H1 (cell line): Measurements from ENCODE around the gene RNF157. TPM values are rescaled to one million over a fixed set of nuclear protein-coding genes. Genes with fewer than 3 reads are reported as not detected.
A peak's percentile ranks its signal among the peaks of the same experiment; 100 is the strongest.

Source experiments
- CTCF ChIA-PET: fragments of 300-600 bp; sonication (Branson Sonifier 250); formaldehyde crosslinking; loops from one replicate; lab custom pipeline; 2021; ENCODE audit not compliant: partially characterized antibody; lab: Charles Lee
- POLR2A ChIA-PET: fragments of 300-600 bp; sonication (Branson Sonifier 250); formaldehyde crosslinking; loops from one replicate; lab custom pipeline; 2021; ENCODE audit warnings: inconsistent platforms; ENCODE audit not compliant: partially characterized antibody; lab: Charles Lee
- DNase-seq, 2 experiments: peaks; one replicate each; pipeline versions ENCODE4 v3.0.0 to v3.0.0-alpha.2; 2010 to 2022; ENCODE audit warnings: low spot score in 2 of 2, low read depth in 1 of 2, mixed read lengths in 1 of 2
- FAIRE-seq: peaks from 2 replicates; lab custom pipeline; 2011; peaks lifted over from hg19 to GRCh38; lab: Jason Lieb, UNC
- H2AFZ ChIP-seq: 2 replicates; pipeline ENCODE4 v1.8.1; 2012; ENCODE audit warnings: low read length, inconsistent platforms
- H2AK5ac ChIP-seq: 2 replicates; pipeline ENCODE4 v1.6.1; 2013; ENCODE audit warnings: low read depth, low read length
- H2BK120ac ChIP-seq: replicated peaks from 2 replicates; pipeline ENCODE3; 2013; ENCODE audit warnings: low read depth, low read length, inconsistent platforms
- H2BK12ac ChIP-seq: 2 replicates; pipeline ENCODE4 v1.6.1; 2013; ENCODE audit warnings: low read depth, low read length
- H2BK15ac ChIP-seq: 2 replicates; pipeline ENCODE4 v1.6.1; 2013; ENCODE audit warnings: low read length
- H2BK20ac ChIP-seq: 2 replicates; pipeline ENCODE4 v1.6.1; 2013; ENCODE audit warnings: low read length
- H2BK5ac ChIP-seq: 2 replicates; pipeline ENCODE4 v1.6.1; 2013; ENCODE audit warnings: low read depth, low read length
- H3K14ac ChIP-seq: 2 replicates; pipeline ENCODE4 v1.6.1; 2013; ENCODE audit warnings: inconsistent platforms; ENCODE audit not compliant: insufficient read length
- H3K18ac ChIP-seq: 2 replicates; pipeline ENCODE4 v1.6.1; 2013; ENCODE audit warnings: low read length; ENCODE audit errors: extremely low read depth
- H3K23ac ChIP-seq: 2 replicates; pipeline ENCODE4 v1.6.1; 2013; ENCODE audit warnings: inconsistent platforms; ENCODE audit not compliant: insufficient read length
- H3K23me2 ChIP-seq: 2 replicates; pipeline ENCODE4 v1.6.1; 2013; ENCODE audit warnings: low read depth, low read length
- H3K27ac ChIP-seq: 2 replicates; pipeline ENCODE4 v1.6.1; 2011; ENCODE audit warnings: low read depth, low read length, inconsistent platforms
- H3K27me3 ChIP-seq, 4 experiments: replicated peaks in 1 of 4; 1 replicate in 1 of 4; 2 replicates in 3 of 4; pipeline versions ENCODE4 v1.6.1 to v1.8.1; 2011 to 2013; ENCODE audit warnings: low read length in 3 of 4, mild to moderate bottlenecking in 3 of 4, inconsistent platforms in 2 of 4, mixed read lengths in 2 of 4, moderate library complexity in 1 of 4; ENCODE audit not compliant: control insufficient read depth in 3 of 4, insufficient read depth in 3 of 4; ENCODE audit errors: extremely low read depth in 1 of 4
- H3K36me3 ChIP-seq, 4 experiments: 2 replicates each; pipeline versions ENCODE4 v1.6.1 to v1.8.1; 2011 to 2013; ENCODE audit warnings: mild to moderate bottlenecking in 4 of 4, low read length in 3 of 4, moderate library complexity in 2 of 4, control low read depth in 1 of 4, inconsistent platforms in 1 of 4; ENCODE audit not compliant: insufficient read depth in 4 of 4, control insufficient read depth in 2 of 4
- H3K4ac ChIP-seq: replicated peaks from 2 replicates; pipeline ENCODE3; 2013; ENCODE audit warnings: low read length, low read depth, mixed read lengths, inconsistent platforms; ENCODE audit not compliant: insufficient read length
- H3K4me1 ChIP-seq, 4 experiments: replicated peaks in 1 of 4; 1 replicate in 1 of 4; 2 replicates in 3 of 4; pipeline versions ENCODE4 v1.6.1 to v1.8.1; 2011 to 2013; ENCODE audit warnings: low read length in 3 of 4, inconsistent platforms in 2 of 4, mixed read lengths in 1 of 4; ENCODE audit not compliant: insufficient read depth in 4 of 4, control insufficient read depth in 3 of 4
- H3K4me2 ChIP-seq, 2 experiments: 2 replicates each; pipeline versions ENCODE4 v1.6.1 to v1.8.1; 2011 to 2013; ENCODE audit warnings: low read depth in 2 of 2, low read length in 2 of 2, control low read depth in 1 of 2, inconsistent platforms in 1 of 2, mild to moderate bottlenecking in 1 of 2; ENCODE audit not compliant: insufficient read depth in 1 of 2
- H3K4me3 ChIP-seq, 4 experiments: fragments of 200-600, 300-600 bp in 1 of 4; sonication (generic), shearing (Covaris generic), sonication (Bioruptor Twin) in 1 of 4; 2 replicates each; pipeline versions ENCODE4 v1.5.1 to v1.8.1; 2011 to 2016; ENCODE audit warnings: low read length in 4 of 4, low read depth in 3 of 4, control low read depth in 2 of 4, inconsistent platforms in 2 of 4, mild to moderate bottlenecking in 2 of 4, mixed read lengths in 1 of 4, moderate library complexity in 1 of 4; ENCODE audit not compliant: insufficient read depth in 2 of 4; ENCODE audit errors: extremely low read depth in 1 of 4
- H3K56ac ChIP-seq: replicated peaks from 2 replicates; pipeline ENCODE3; 2013; ENCODE audit warnings: low read depth, mild to moderate bottlenecking, mixed read lengths, low read length, inconsistent platforms; ENCODE audit not compliant: insufficient read length
- H3K79me1 ChIP-seq: 2 replicates; pipeline ENCODE4 v1.6.1; 2013; ENCODE audit warnings: low read depth, low read length, control low read depth
- H3K79me2 ChIP-seq, 2 experiments: 2 replicates each; pipeline versions ENCODE4 v1.6.1 to v1.8.1; 2012 to 2013; ENCODE audit warnings: low read length in 2 of 2, mild to moderate bottlenecking in 2 of 2, inconsistent platforms in 1 of 2; ENCODE audit not compliant: insufficient read depth in 2 of 2, control insufficient read depth in 1 of 2
- H3K9ac ChIP-seq, 4 experiments: replicated peaks in 1 of 4; 1 replicate in 1 of 4; 2 replicates in 3 of 4; pipeline versions ENCODE4 v1.6.1 to v1.8.1; 2011 to 2013; ENCODE audit warnings: low read depth in 3 of 4, low read length in 3 of 4, control low read depth in 2 of 4, mild to moderate bottlenecking in 2 of 4, moderate library complexity in 2 of 4, inconsistent platforms in 1 of 4; ENCODE audit errors: extremely low read depth in 1 of 4
- H3K9me3 ChIP-seq, 2 experiments: 2 replicates each; pipeline versions ENCODE4 v1.6.1 to v1.8.1; 2012 to 2013; ENCODE audit warnings: mild to moderate bottlenecking in 2 of 2, moderate library complexity in 2 of 2, control low read depth in 1 of 2, inconsistent platforms in 1 of 2, low read depth in 1 of 2, low read length in 1 of 2, mixed read lengths in 1 of 2; ENCODE audit not compliant: insufficient read depth in 2 of 2
- H4K20me1 ChIP-seq, 2 experiments: replicated peaks in 1 of 2; 2 replicates each; pipeline versions ENCODE3 to v1.8.1; 2011 to 2013; ENCODE audit warnings: inconsistent platforms in 2 of 2, low read length in 2 of 2, mild to moderate bottlenecking in 1 of 2; ENCODE audit not compliant: insufficient read depth in 2 of 2, control insufficient read depth in 1 of 2
- H4K5ac ChIP-seq: 2 replicates; pipeline ENCODE4 v1.6.1; 2013; ENCODE audit warnings: low read length, low read depth, mixed read lengths, inconsistent platforms; ENCODE audit not compliant: insufficient read length
- H4K8ac ChIP-seq: 2 replicates; pipeline ENCODE4 v1.8.0; 2013; ENCODE audit warnings: mild to moderate bottlenecking, moderate library complexity, low read length, inconsistent platforms; ENCODE audit not compliant: insufficient read depth; ENCODE audit errors: extremely low read depth
- H4K91ac ChIP-seq: replicated peaks from 2 replicates; pipeline ENCODE3; 2013; ENCODE audit warnings: low read length, mixed read lengths, inconsistent platforms; ENCODE audit not compliant: insufficient read length
- CBX5 ChIP-seq: fragments of 300-800, 300-1000 bp; sonication (generic); IDR thresholded peaks from 2 replicates; pipeline ENCODE4 v1.7.1; 2016; ENCODE audit warnings: antibody characterized with exemption, low read length, low read depth
- CEBPB ChIP-seq: IDR thresholded peaks from 2 replicates; pipeline ENCODE4 v1.6.1; 2012; ENCODE audit warnings: low read depth, low read length
- GTF2F1 ChIP-seq: IDR thresholded peaks from 2 replicates; pipeline ENCODE4 v1.6.1; 2012; ENCODE audit warnings: low read depth, low read length, improper control_type of control experiment, borderline replicate concordance
- HDAC2 ChIP-seq, 2 experiments: fragments of 300-600 bp in 1 of 2; sonication (generic) in 1 of 2; IDR thresholded peaks; 2 replicates each; pipeline ENCODE4 v1.6.1; 2011 to 2012; ENCODE audit warnings: low read depth in 2 of 2, low read length in 2 of 2, mild to moderate bottlenecking in 2 of 2, moderate library complexity in 2 of 2, borderline replicate concordance in 1 of 2, inconsistent platforms in 1 of 2
- JUN ChIP-seq: IDR thresholded peaks from 2 replicates; pipeline ENCODE4 v1.6.1; 2011; ENCODE audit warnings: low read depth, mild to moderate bottlenecking, improper control_type of control experiment, low read length
- KDM5A ChIP-seq: fragments of 200-600 bp; IDR thresholded peaks from 2 replicates; pipeline ENCODE4 v1.7.1; 2012; ENCODE audit warnings: mild to moderate bottlenecking, low read length, inconsistent platforms, mixed read lengths
- RAD21 ChIP-seq, 2 experiments: IDR thresholded peaks in 1 of 2; conservative IDR thresholded peaks in 1 of 2; 2 replicates each; pipeline ENCODE4 v1.6.1; 2011; ENCODE audit warnings: low read depth in 2 of 2, low read length in 2 of 2, improper control_type of control experiment in 1 of 2, inconsistent platforms in 1 of 2, mild to moderate bottlenecking in 1 of 2, moderate library complexity in 1 of 2
- YY1 ChIP-seq: IDR thresholded peaks from 2 replicates; pipeline ENCODE4 v1.6.1; 2011; ENCODE audit warnings: low read depth, mild to moderate bottlenecking, low read length
- ZNF274 ChIP-seq: IDR thresholded peaks from 2 replicates; pipeline ENCODE4 v1.7.0; 2012; ENCODE audit warnings: low read length, borderline replicate concordance; ENCODE audit errors: extremely low read depth
- WGBS, 2 experiments: shearing (Covaris generic) in 1 of 2; methylation state at CpG; one replicate each; pipeline versions ENCODE4 v1.1.6 to v1.1.7; 2013 to 2015; ENCODE audit warnings: low lambda C conversion rate in 2 of 2, mixed read lengths in 2 of 2, inconsistent platforms in 1 of 2, low coverage in 1 of 2, missing lambda C conversion rate in 1 of 2; ENCODE audit not compliant: insufficient replicate concordance in 2 of 2, insufficient coverage in 1 of 2, insufficient read length in 1 of 2; ENCODE audit errors: extremely low coverage in 1 of 2, missing lambda C conversion rate in 1 of 2; 5-methylcytosine and 5-hydroxymethylcytosine counted together
- polyA plus RNA-seq, 7 experiments: library from polyadenylated mRNA; depleted of rRNA in 3 of 7; stranded (reverse) in 5 of 7; unstranded in 2 of 7; fragments of >200 nt in 5 of 7; fragments of 200-250 nt in 2 of 7; gene quantifications; 1 replicate in 5 of 7; 2 replicates in 1 of 7; 4 replicates in 1 of 7; pipeline versions ENCODE4 v1.2.1 to v1.2.3, GENCODE V29; 2011 to 2013; ENCODE audit warnings: missing spikeins in 2 of 7, mixed read lengths in 2 of 7
- total RNA-seq: library from RNA; stranded (reverse); fragmentation: NEBNext Ultra II Directional; extraction: Animal tissue kit (Norgen Biotek cat#: 25700); gene quantifications from 2 replicates; pipeline ENCODE4 v1.2.1, GENCODE V29; 2021

RNF157 gene
- total and polyA plus RNA-seq, 2 of the 8 experiments (the other 6 are each of a cell fraction or from before 2014, with no cell fraction given): 13.4 to 16.7 TPM

DNA sequence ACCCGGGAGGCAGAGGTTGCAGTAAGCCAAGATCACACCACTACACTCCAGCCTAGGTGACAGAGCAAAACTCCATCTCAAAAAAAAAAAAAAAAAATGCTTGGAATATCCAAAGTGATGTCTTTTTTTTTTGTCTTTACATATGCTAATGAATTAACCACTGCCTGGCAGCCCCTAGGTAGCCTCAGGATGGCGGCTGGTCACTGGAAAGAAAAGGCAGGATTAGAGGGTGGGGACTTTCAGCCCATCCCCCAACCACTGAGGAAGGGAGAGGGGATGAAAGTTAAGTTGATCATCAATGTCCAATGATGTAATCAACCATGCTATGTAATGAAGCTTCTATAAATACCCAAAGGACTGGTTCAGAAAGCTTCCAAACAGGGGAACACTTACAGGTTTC lies 26.8 kb downstream of the RNF157 start:
- no peak overlapping the region for H2BK15ac ChIP-seq
- no peak overlapping the region for H2BK120ac ChIP-seq
- CTCF ChIA-PET: interaction anchor here (0.7 to 1.3 kb wide), 3 partner anchors 9 to 66 kb away, joined by 3 to 5 read pairs (median 3); no protein-coding TSS in a partner anchor

More for the DNA sequence above, 26.8 kb downstream of the RNF157 start:
- no peak for FAIRE-seq
- Histone ChIP-seq H3K27me3 (no peaks in the 10 kb centered on the region), H3K79me1 (no peaks in the 10 kb centered on the region), H3K14ac (no peak overlapping the region), H3K23ac (no peak overlapping the region), H3K56ac (no peak overlapping the region), H3K23me2 (no peaks in the 10 kb centered on the region), H3K9ac (no peak overlapping the region), H3K27ac (no peak overlapping the region), H3K4ac (no peak overlapping the region), H4K5ac (no peak overlapping the region), H3K4me1 (peaks cover 4 to 8% (median 6%) of the 10 kb centered on the region in 4 experiments; a peak in 5 of 7 replicates), H2AFZ (no peak overlapping the region), H4K8ac (no peak overlapping the region), H3K9me3 (no peaks in the 10 kb centered on the region), H2BK20ac (no peak overlapping the region), H3K18ac (peak overlapping the region; percentile 48; the same call in 1 of the 2 replicates), H3K4me2 (peak overlapping the region; percentile 47 to 62; a peak in 3 of 4 replicates), H4K91ac (no peak overlapping the region), H2BK5ac (no peak overlapping the region; the same call in 1 of the 2 replicates), H4K20me1 (no peaks in the 10 kb centered on the region), H3K79me2 (no peaks in the 10 kb centered on the region), H2BK12ac (no peak overlapping the region), H3K36me3 (no peaks in the 10 kb centered on the region), H3K4me3 (peak overlapping the region in 1 of 4 experiments; percentile 3; a peak in 2 of 8 replicates), H2AK5ac (no peak overlapping the region)
- peak in 1 of 2 experiments; percentile 48 for DNase-seq
- POLR2A ChIA-PET: interaction anchor here (0.7 kb wide), 1 partner anchor 92 kb away, joined by 4 read pairs; no protein-coding TSS in a partner anchor
- 50% methylated on average over 2 of the region's 2 CpGs; no CpG with 5 or more reads in 1 of the 2 experiments for WGBS, 2 experiments
- TF ChIP-seq GTF2F1 (no peak), CBX5 (no peak), CEBPB (no peak), JUN (no peak), ZNF274 (no peak), HDAC2 (IDR thresholded peaks at IDR 0.05; ENCODE audit: borderline replicate concordance in 1 of 2, low read depth in 2 of 2, low read length in 2 of 2) (no peak), KDM5A (no peak), RAD21 (IDR thresholded peaks at IDR 0.05 in 1 of 2, conservative IDR thresholded peaks at IDR 0.05 in 1 of 2; ENCODE audit: low read depth in 2 of 2, low read length in 2 of 2) (peak in 1 of 2 experiments; percentile 13; a peak in 1 of 4 replicates), YY1 (0 out of 2 replicates have a peak, but pooled peaks have one; percentile 45)
